GM18873 (cell line): ENCODE data around the gene PPM1H.
"Not testable (repeated sequence)": the region's sequence is repeated elsewhere in the genome, so short reads cannot be mapped to it uniquely, and the experiment has no call there.

Experiments
- ATAC-seq: cut with Tn5 transposase; IDR thresholded peaks from one replicate; pipeline ENCODE4 v1.9.1; 2021; ENCODE audit warnings: mild to moderate bottlenecking, moderate library complexity, moderate number of reproducible peaks; ENCODE audit not compliant: unreplicated experiment, low FRiP score

Gene PPM1H

GRCh38 chr12:62844915-62845314 is 90.0 kb downstream of the PPM1H start:
- ATAC-seq, result no peak

GRCh38 chr12:62843716-62844115 is 91.2 kb downstream of the PPM1H start:
- ATAC-seq, result no peak

DNA sequence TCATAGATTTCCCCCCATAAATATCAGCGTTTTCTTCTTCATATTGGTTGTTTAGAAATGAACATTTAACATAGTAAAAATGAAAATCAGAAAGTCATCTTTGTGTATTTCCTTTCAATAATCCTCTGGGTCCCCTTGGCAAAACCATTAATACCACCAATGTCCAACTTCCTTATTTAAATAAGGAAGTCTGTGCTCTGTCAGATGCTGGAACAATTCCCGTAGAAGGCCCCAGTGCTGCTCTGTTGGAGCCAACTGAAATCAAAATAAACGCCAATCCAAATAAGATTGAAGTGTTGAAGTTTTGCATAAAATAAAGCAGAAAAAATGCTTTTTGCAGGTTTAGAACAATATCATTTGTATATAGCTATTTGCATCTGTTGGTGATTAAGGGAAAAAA is 93.1 kb downstream of the PPM1H start:
- no peak for ATAC-seq

DNA sequence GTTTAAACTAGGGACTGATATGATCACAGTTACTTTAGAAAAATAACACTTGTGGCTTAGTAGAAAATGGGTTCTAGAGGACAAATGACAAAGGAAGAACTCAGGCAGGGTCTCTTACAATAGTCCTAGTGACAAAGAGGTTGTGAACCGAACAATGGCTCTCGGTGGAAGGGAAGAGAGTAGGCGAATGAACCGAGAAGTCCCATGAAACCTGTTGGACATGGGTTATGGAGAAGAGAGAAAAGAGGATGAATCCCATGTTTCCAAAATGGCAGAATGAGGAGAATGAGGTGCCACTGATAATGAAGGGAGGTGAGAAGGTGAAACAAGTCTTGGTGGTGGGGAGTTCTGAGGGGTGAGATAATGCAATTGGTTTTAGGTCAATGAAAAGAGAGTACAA is 94.1 kb downstream of the PPM1H start:
- ATAC-seq, result no peak

DNA sequence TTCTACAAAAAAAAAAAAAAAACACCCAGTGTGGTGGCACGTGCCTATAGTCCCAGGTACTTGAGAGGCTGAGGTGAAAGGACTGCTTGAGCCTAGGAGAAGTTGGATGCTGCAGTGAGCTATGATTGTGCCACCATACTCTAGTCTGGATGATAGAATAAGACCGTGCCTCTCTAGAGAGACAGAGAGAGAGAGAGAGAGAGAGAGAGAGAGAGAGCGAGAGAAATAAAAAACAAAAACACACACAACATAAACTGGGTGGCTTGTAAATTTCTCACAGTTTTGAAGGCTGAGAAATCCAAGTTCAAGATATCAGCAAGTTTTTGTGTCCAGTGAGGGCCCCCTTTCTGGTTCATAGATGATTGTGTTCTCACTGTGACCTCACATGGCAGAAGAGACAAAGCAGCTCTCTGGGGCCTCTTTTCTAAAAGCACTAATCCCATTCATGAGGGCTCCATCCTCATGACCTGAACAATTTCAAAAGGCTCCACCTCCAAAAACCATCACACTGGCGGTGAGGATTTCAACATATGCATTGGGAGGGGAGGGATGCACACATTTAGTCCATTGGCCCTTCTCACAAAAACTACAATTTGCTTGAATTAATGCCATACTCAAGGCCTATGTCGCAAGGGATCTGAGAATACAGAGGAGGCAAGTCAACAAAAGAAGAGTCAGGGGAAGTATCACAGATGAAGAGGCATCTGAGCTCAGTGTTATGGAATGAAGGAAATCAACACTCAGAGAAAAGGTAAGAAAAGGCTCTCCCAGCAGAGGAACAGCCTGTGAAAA is 94.9 kb downstream of the PPM1H start:
- ATAC-seq, result no peak

DNA sequence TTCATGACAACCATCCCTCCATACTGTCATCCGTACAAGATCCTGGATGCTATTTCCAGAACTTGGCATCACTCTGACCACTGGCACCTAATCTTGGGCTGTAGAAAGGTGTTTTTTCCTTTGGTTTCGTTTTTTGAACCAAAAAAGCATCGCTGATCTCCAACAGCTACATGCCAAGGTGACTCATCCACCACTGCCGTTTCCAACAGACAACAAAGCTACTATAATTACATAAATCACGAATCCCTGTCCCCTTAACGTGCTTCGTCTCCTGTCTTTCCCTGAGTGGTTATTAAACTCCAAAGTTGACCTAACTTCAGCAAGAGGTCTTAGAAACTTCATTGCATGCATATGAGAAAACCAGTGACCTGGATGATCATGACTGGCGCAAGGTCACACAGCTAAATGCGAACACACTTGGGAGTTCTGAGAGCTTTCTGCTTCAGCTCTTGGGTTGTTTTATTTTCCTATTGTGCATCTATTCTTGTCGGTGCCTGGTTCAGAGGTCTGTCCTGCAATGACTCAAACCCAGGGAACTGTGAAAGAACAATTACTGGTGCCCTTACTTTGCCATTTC is 99.9 kb downstream of the PPM1H start:
- ATAC-seq, result no peak

GRCh38 chr12:62834406-62834805 is 100.5 kb downstream of the PPM1H start:
- ATAC-seq, result no peak

DNA sequence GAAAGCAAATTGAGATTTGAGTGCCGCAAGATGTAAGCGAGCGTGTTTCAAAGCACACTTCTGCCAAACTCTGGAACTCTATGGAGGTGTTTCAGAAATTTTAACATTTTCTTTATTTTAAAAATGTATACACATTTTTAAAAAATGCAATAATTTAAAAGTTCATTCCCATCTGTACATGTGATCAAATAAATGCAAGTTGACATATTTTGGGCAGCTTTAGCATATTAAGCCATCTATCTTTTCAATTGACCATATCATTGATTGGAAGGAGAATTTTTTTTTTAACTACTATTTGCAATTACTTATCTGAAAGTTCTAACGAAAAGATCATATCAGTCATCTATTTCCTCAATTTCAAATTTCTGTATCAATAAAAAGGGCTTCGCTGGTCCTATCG is 101.3 kb downstream of the PPM1H start:
- no peak for ATAC-seq

DNA sequence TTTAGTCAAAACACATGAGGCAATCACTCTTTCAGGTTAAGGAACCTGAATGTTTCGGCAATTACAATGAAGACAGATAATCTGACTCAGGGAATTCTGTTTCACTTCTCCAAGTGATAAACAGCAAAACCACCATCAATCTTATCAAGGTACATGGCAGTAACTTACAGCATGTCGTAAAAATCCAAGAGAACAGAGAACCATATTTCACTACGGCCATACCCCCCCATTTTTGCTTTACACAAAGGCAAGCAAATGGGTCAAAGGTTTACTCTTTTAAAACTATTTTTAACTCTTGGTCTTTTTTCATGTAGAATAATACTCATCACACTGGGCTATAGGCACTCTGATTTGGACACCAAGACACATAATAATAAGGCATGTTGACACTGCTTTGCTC is 102.4 kb downstream of the PPM1H start:
- no peak for ATAC-seq

GRCh38 chr12:62832027-62832426 is 102.9 kb downstream of the PPM1H start:
- ATAC-seq, result no peak

DNA sequence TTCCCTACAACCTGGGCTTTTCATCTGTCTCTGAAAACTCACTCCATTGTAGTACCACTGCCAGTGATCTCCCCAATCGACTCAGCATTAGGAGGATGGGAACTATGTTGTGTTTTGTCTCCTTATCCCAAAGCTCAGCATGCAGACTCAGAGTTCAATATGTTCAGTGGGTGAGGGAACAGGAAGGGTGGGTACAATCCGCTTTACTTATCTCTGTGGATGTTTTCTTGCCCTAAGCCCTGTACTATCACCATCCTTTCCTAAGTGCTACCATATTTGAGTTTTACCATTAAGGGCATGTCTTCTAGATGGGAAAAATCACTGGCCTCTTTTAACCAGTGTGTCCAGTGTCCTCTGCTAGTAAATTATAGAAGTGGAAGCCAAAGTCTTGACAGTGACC is 107.1 kb downstream of the PPM1H start:
- ATAC-seq, result no peak

- no peak for ATAC-seq
These were observed 107.9 kb downstream of the PPM1H start for GRCh38 chr12:62827042-62827441.

DNA sequence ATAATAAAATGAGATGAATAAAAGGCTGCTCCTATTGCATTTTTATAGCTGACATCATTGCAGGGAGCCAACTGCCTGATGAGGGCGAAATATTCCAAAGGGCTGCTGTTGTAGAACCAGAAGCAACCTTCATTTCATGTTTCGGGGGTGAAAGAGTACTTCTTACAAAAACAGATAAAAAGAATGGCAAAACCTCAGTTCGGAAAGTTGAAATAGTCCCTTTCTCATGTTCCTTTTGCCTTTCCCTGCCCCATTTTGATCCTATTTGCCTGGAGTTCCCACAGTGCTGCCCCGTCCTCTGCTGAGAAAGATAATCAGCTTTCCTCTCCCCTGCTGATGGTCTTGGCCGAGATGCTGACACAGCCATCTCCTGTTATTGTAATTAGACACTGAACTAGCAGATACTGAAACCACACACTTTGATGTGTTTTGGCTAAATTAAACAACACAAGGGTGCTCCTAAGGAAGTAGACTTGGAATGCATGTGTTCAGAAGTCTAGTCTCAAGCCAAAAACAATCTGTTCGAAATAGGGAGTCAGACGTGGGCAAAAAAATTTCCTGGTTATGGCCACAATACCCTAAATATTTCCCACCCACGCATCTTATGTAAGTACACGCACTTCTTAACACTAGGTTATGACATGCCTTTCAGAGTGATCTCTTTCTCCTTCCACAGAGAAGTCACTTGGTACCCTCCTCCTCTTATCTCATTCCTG is 117.2 kb downstream of the PPM1H start:
- no peak for ATAC-seq

- ATAC-seq, result no peak
These were observed 120.7 kb downstream of the PPM1H start for GRCh38 chr12:62814243-62814642.

DNA sequence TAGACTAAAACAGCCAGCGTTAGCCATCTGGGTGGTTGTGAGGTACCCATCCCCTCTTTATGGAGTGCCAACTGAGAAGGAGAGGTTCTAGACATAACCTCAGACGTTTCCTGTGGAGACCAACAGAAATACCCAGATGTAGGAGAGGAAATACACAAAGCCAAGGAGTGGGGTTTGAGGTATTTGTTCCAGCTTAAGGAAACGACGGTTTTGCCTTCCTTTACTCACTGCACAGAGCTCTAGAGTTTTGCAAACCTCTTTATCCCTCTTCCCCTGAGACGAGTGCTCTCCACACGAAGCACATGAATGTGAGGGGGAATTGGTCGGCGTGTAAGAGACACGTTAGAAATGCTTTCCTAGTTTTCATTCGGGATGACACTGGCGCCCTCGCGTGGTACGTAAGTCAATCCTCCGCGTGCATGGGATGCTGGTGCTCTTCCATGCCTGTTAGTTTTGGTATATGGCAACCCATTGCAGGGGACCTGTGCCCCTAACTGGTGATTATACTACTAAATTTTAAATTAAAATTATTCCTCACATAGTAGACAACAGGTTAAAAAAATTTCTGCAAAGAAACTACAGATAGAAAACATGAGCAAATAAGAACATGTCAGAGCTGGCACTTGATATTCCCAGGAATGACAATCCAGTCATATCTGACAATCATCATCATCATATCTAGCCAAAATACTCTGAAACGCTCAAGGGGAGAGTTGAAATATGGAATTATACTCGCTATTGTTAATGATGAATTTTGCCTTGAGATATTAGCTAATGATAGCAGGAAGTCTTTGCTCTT is 121.7 kb downstream of the PPM1H start:
- no peak for ATAC-seq

- not testable (repeated sequence) for ATAC-seq
These were observed 123.5 kb downstream of the PPM1H start for GRCh38 chr12:62811481-62811880.

DNA sequence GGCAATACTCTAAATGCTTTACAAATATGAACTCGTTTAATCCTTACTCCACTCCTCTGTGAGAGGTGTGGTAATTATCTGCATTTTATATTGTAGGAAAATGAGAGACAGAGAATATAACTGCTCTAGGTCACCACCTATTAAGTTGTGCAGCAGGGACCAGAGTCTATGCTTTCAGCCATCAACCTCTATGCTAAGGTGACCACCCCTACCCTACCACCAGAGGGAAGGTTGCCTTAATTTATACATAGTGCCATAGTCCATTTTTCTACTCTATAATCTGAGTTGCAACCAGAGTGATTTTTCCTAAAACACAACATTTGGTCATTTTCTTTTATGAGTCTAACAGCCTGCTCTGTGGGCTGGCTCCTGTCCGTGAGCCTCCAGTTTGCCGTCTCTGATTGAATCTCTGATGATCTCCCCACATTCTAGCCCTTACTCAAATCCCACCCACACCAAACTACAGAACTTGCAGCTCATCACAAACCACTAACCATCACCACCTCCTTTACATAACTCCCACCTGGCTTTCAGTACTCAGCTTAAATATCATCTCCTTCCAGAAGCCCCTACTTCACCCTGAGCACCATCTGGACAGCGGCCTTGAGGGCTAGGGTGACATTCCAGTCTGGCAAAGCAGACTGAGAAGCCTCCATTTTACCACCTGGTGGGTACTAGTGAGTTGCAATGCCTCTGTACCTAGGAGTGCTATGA is 126.6 kb downstream of the PPM1H start:
- ATAC-seq, result peak; percentile 56

DNA sequence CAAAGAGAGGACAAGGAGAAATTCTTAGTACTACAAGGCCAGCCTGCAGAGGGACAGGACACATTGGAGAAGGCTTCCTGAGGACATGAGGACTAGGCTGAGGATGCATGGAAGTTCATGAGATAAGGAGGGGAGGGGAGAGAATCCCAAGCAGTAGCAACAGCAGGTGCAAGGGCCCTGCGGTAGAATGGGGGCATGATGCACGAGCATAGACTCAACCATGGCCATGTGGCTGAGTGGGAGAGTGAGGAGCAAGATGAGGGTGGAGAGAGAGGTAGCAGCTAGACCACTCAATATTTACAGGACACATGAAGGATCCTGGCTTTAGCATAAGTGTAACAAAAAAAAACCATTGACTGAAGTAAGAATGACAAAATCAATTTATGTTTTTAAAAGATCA is 128.1 kb downstream of the PPM1H start:
- ATAC-seq, result no peak

DNA sequence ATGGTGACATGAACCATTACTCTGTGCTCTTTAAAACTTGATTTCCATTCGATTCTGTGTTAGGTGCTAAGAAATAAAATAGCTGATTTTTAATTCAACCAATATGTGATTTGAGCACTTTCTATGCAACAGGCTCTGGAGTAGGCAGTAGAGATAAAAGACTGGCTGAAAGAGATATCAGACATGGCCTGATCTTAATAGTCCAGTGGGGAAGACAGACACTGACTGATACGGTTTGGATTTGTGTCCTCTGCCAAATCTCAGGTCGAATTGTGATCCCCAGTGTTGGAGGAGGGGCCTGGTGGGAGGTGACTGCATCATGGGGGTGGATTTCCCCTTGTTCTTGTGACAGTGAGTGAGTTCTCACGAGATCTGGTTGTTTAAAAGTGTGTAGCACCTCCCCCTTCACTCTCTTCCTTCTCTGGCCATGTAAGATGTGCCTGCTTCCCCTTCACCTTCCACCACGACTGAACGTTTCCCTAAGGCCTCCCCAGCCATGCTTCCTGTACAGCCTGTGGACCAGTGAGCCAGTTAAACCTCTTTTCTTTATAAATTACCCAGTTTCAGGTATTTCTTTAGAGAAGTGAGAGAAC is 128.6 kb downstream of the PPM1H start:
- ATAC-seq, result no peak

GRCh38 chr12:62805517-62805916 is 129.4 kb downstream of the PPM1H start:
- no peak for ATAC-seq
